ENCODE results near the gene USP10.
A peak's percentile ranks its signal among the peaks of the same experiment; 100 is the strongest.

USP10 gene

GRCh38 chr16:84703681-84704080 is 3.9 kb downstream of the USP10 start:
- DNase-seq = no peak

DNA sequence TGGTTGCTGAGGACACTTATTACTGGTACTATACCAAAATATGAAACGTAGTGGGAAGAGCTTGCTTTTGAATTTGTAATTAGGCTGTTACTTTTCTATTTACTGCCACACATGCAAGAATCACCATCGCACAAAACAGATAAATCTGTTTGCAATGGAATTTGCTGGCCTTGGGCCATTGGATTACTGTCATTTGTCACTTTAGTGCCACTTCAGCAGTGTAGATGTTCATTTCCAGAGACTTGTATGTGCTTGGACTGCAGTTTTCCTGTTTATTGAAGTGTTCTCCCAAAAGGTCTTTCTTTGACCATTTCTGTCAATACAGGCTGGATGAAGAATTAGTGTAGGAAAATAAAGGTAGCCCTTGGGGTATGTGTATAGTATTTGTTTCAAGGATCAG is 4.5 kb downstream of the USP10 start:
- DNase-seq = no peak

DNA sequence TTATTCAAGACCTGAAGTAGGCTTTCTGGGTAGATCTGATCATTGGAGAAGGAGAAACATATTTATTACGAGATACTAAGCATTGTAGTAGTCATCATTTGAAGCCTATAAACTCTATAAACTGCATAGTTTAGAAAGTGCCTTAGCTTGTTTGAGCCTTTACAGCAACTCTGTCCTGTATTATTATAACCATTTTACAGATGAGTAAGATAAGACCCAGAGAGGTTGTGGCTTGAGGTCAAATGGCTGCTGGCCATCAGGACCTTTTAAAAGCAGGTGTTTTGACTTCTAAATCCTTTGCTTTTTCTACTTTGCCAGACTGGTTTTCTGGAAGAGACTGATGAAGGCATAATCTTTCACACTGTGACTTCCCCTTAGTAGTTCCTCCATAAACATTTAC is 7.1 kb downstream of the USP10 start:
- DNase-seq = no peak

GRCh38 chr16:84709609-84710008 is 9.8 kb downstream of the USP10 start:
- DNase-seq = no peak

DNA sequence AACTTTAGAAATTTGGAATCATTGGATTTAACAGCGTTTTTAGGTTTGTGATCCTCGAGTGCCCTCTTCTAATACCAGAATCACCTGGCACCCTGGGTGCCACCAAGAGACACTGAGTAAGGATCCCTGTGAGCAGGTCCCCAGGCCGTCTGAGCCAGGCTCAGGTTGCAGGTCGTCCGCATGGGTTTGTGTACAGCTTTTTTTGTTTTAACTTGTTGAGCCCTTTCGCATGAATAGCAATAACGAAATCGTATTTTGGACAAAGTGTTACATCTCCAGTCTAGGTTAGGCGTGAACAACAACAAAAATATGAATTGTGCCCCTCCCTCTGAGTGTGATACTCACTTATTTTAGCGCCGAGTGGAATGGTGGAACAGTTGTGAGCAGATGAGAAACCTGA is 10.9 kb downstream of the USP10 start:
- DNase-seq = no peak

DNA sequence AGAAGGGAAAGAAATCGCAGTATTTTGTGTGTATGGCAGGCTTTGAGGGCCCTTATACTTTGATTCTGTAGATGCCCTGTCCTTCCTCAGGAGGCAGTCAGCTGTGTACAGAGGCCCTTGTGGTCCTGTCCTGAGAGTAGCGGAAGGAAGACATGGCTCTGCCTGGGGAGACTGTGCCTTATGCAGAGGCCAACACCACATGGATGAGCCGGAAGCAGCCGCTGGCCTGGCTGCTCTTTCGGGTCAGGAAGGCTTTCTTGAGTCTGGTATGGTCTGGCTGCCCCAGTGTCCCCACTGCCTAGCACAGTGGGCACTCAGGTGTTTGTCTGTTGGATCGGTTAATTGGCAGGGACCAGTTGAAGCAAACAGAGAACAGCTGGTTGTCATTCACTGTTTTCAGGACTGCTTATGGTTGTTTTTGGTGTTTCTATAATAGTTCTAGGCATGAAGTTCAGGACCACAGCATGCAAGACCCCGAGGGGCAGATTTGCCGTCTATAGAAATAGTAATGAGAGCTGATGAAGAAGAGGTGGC is 12.4 kb downstream of the USP10 start:
- DNase-seq = no peak

- no peak for DNase-seq
These were observed 13.3 kb downstream of the USP10 start for GRCh38 chr16:84712801-84713775.

GRCh38 chr16:84714028-84714427 is 14.2 kb downstream of the USP10 start:
- DNase-seq = peak; percentile 51

DNA sequence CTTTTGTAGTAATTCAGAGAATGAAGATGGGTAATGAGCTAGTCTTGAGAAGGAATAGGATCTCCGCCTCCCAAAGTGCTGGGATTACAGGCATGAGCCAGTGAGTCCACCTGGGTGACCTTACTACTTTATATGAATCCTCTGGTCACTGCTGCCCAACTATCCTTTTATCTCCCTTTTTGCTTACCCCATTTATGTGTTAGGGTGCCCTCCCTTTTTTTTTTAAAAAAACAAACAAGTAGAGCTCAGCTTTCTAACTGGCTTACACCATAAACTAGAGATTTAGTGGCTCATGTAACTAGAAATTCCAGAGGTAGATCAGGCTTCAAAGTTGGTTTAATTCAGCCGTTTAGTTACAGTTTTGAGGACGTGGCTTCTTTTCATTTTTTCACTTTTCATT is 15.6 kb downstream of the USP10 start:
- no peak for DNase-seq

DNA sequence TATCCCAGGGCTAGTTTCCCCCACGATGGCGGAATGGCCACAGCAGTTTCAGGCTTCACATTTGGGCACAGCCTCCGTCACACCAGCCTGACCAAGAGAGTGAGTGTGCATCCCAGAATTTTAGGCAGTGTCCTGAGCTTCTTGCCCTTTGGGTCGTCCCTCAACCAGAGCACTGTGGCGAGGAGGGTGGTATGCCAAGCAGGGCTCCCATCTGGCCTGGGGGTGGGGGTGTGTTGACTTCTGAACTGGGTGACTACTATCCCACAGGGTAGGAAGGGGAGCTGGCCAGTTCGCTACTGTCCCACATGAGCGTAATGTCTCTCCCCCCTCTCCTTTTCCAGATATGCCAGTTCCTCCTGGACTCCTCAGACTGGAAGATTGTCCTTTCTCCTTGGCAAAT is 16.1 kb downstream of the USP10 start:
- DNase-seq = no peak

- DNase-seq = no peak
These were observed 16.9 kb downstream of the USP10 start for GRCh38 chr16:84716740-84717139.

DNA sequence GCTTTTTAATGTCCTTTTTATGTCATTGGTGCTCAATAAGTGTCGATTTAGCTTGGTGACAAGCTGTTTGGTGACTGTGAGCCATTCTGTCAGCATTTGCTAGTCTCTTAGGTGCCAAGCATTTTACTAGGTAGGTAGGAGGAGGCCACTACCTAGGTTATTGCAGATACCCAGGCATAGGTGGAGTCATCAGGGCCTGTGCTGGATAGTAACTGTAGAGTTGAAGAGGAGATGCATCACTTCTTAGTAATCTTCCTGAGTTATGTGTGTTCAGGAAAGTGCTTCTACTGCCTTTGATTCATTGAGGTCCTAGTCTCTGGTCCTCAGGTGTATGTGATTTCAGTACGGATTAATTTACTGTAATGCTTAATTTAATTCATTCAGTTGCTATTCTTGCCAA is 17.7 kb downstream of the USP10 start:
- DNase-seq = no peak

- DNase-seq = no peak
These were observed 20.4 kb downstream of the USP10 start for GRCh38 chr16:84720177-84720579.

GRCh38 chr16:84722068-84722467 is 22.3 kb downstream of the USP10 start:
- no peak for DNase-seq

- no peak for DNase-seq
These were observed 24.1 kb downstream of the USP10 start for GRCh38 chr16:84723906-84724305.

GRCh38 chr16:84724606-84725309 is 25.0 kb downstream of the USP10 start:
- peak; percentile 47 for DNase-seq

- DNase-seq = no peak
These were observed 25.8 kb downstream of the USP10 start for GRCh38 chr16:84725481-84726078.

- DNase-seq = peak; percentile 94
These were observed 26.4 kb downstream of the USP10 start for GRCh38 chr16:84726079-84726668.

GRCh38 chr16:84726669-84727467 is 27.1 kb downstream of the USP10 start:
- peak; percentile 89 for DNase-seq

GRCh38 chr16:84728853-84729424 is 29.1 kb downstream of the USP10 start:
- DNase-seq = no peak

- DNase-seq = no peak
These were observed 30.0 kb downstream of the USP10 start for GRCh38 chr16:84729716-84730320.
